Lung (tissue), 12 donors: ENCODE measurements around the gene NPAT. TPM values are rescaled to one million over a fixed set of nuclear protein-coding genes. Genes with fewer than 3 reads are reported as not detected.

Experiments
- ATAC-seq: fragments of 200-7000 bp; cut with Tn5 transposase; one replicate; pipeline ENCODE4 v1.9.1; 2020; ENCODE audit warnings: moderate number of reproducible peaks; ENCODE audit not compliant: insufficient read depth, low FRiP score
- DNase-seq, 3 donors: peaks; one replicate each; pipeline ENCODE4 v3.0.0-alpha.2; 2013 to 2017
- H3K27ac ChIP-seq, 2 donors: one replicate each; pipeline ENCODE4 v1.5.1; 2013; ENCODE audit warnings: mild to moderate bottlenecking in 2 of 2, moderate library complexity in 2 of 2, control low read depth in 1 of 2, inconsistent platforms in 1 of 2, low read depth in 1 of 2, low read length in 1 of 2
- H3K27me3 ChIP-seq, 3 donors: one replicate each; pipeline ENCODE4 v1.5.1; 2013; ENCODE audit warnings: low read length in 2 of 3; ENCODE audit not compliant: control insufficient read depth in 3 of 3, insufficient read depth in 3 of 3
- H3K36me3 ChIP-seq, 4 donors: one replicate each; pipeline ENCODE4 v1.5.1; 2013; ENCODE audit warnings: low read length in 4 of 4, mild to moderate bottlenecking in 1 of 4, moderate library complexity in 1 of 4; ENCODE audit not compliant: control insufficient read depth in 4 of 4, insufficient read depth in 4 of 4
- H3K4me1 ChIP-seq, 5 donors: one replicate each; pipeline ENCODE4 v1.5.1; 2013; ENCODE audit warnings: low read length in 5 of 5, mild to moderate bottlenecking in 2 of 5, moderate library complexity in 1 of 5; ENCODE audit not compliant: control insufficient read depth in 5 of 5, insufficient read depth in 5 of 5
- H3K4me3 ChIP-seq: one replicate; pipeline ENCODE4 v1.5.1; 2013; ENCODE audit warnings: mild to moderate bottlenecking, control low read depth, moderate library complexity
- H3K9ac ChIP-seq, 2 donors: one replicate each; pipeline ENCODE4 v1.5.1; 2013; ENCODE audit warnings: low read length in 2 of 2, control low read depth in 1 of 2; ENCODE audit not compliant: insufficient read depth in 1 of 2
- H3K9me3 ChIP-seq, 4 donors: one replicate each; pipeline ENCODE4 v1.5.1; 2013; ENCODE audit warnings: low read length in 3 of 4, mild to moderate bottlenecking in 1 of 4, moderate library complexity in 1 of 4; ENCODE audit not compliant: control insufficient read depth in 4 of 4, insufficient read depth in 3 of 4
- CTCF ChIP-seq: IDR thresholded peaks from 2 replicates; pipeline ENCODE4 v1.5.1; 2012; ENCODE audit warnings: mild to moderate bottlenecking; ENCODE audit errors: control extremely low read depth, extremely low read depth
- WGBS, 2 donors: extraction: QIAGEN DNeasy Blood & Tissue Kit; methylation state at CpG; one replicate each; pipeline ENCODE4 v1.1.7; 2013; 5-methylcytosine and 5-hydroxymethylcytosine counted together
- polyA plus RNA-seq, 2 donors: library from polyadenylated mRNA; stranded (reverse); fragments of 200-250 nt; gene quantifications; one replicate each; pipeline ENCODE4 v1.2.1, GENCODE V29; 2013
- total RNA-seq, 2 donors: library from RNA; depleted of rRNA in 1 of 2; stranded (reverse); fragments of >200 nt in 1 of 2; gene quantifications; one replicate each; pipeline ENCODE4 v1.2.1, GENCODE V29; 2014 to 2021
- donor health status: control.
- donor health status: control.
- donor health status: Bipolar disorder and iron deficiency.
- donor health status: healthy.
- donor health status: DM: yes; HTN: yes; CAD: no.

NPAT gene
- total and polyA plus RNA-seq, 4 donors, result 2.4 to 26.2 (median 7.5) TPM

GRCh38 chr11:108224366-108224765, 1.9 kb upstream of the NPAT start:
- DNase-seq, result no peak
- no peak for TF ChIP-seq CTCF
- Histone ChIP-seq H3K27me3 (no peaks in the 10 kb centered on the region), H3K9ac (peak overlapping the region; percentile 69 to 80), H3K4me3 (no peak overlapping the region), H3K27ac (peak overlapping the region; percentile 46 to 67), H3K4me1 (peaks cover 3 to 27% (median 18%) of the 10 kb centered on the region in 5 donors), H3K9me3 (no peaks in the 10 kb centered on the region), H3K36me3 (peaks cover 0 to 5% (median 1%) of the 10 kb centered on the region in 4 donors)
- 44 to 60% methylated on average over 4 of the region's 4 CpGs for WGBS, 2 donors
- ATAC-seq, result no peak

- Histone ChIP-seq H3K4me1 (peaks cover 3 to 27% (median 18%) of the 10 kb centered on the region in 5 donors), H3K4me3 (peak overlapping the region; percentile 54), H3K27ac (peak overlapping the region; percentile 87 to 91), H3K9ac (peak overlapping the region; percentile 69 to 80), H3K36me3 (peaks cover 0 to 5% (median 1%) of the 10 kb centered on the region in 4 donors), H3K9me3 (no peaks in the 10 kb centered on the region), H3K27me3 (no peaks in the 10 kb centered on the region)
- DNase-seq, result no peak
- ATAC-seq, result no peak
- WGBS, 2 donors, result 8 to 10% methylated on average over 20 of the region's 20 CpGs
- no peak for TF ChIP-seq CTCF
These were observed 1.1 kb upstream of the NPAT start for GRCh38 chr11:108223348-108224149.

GRCh38 chr11:108221911-108222573, 396 bp downstream of the NPAT start:
- peak overlapping the region; percentile 86 to 99 for H3K9ac ChIP-seq
- peaks cover 0 to 4% (median 0%) of the 10 kb centered on the region in 4 donors for H3K36me3 ChIP-seq
- peaks cover 3 to 27% (median 18%) of the 10 kb centered on the region in 5 donors for H3K4me1 ChIP-seq
- peak; percentile 2 for ATAC-seq
- no peaks in the 10 kb centered on the region for H3K9me3 ChIP-seq
- DNase-seq, result no peak
- H3K27ac ChIP-seq, result peak overlapping the region; percentile 77 to 99
- WGBS, 2 donors, result 0 to 1% methylated on average over 29 of the region's 29 CpGs
- no peaks in the 10 kb centered on the region for H3K27me3 ChIP-seq
- peak overlapping the region; percentile 89 for H3K4me3 ChIP-seq
- no peak for TF ChIP-seq CTCF
